Smooth muscle cell (in vitro differentiated cells): ENCODE measurements around the gene ATP13A2. TPM values are rescaled to one million over a fixed set of nuclear protein-coding genes. Genes with fewer than 3 reads are reported as not detected.

Experiments used
- DNase-seq: peaks from one replicate; lab custom pipeline; 2025; ENCODE audit not compliant: unreplicated experiment; lab: John Stamatoyannopoulos, UW
- H2AFZ ChIP-seq: fragments of 200-600 bp; sonication (generic); 2 replicates; pipeline ENCODE4 v1.6.0; 2016; ENCODE audit warnings: antibody characterized with exemption, low read depth, mild to moderate bottlenecking
- H3F3A ChIP-seq: fragments of 200-600 bp; sonication (generic); 2 replicates; pipeline ENCODE4 v1.6.0; 2017; ENCODE audit warnings: antibody characterized with exemption, low read depth
- H3K27ac ChIP-seq: fragments of 200-600 bp; sonication (generic); 2 replicates; pipeline ENCODE4 v1.5.1; 2016; ENCODE audit warnings: low read depth, mild to moderate bottlenecking
- H3K27me3 ChIP-seq: fragments of 200-600 bp; sonication (generic); 2 replicates; pipeline ENCODE4 v1.6.1; 2016; ENCODE audit warnings: low read depth, mild to moderate bottlenecking
- H3K36me3 ChIP-seq: fragments of 200-600 bp; sonication (generic); 2 replicates; pipeline ENCODE4 v1.5.1; 2016; ENCODE audit warnings: low read depth
- H3K4me1 ChIP-seq: fragments of 200-600 bp; sonication (generic); 2 replicates; pipeline ENCODE4 v1.5.1; 2016; ENCODE audit warnings: low read depth
- H3K4me2 ChIP-seq: fragments of 200-600 bp; sonication (generic); 2 replicates; pipeline ENCODE4 v1.6.0; 2016; ENCODE audit warnings: mild to moderate bottlenecking
- H3K4me3 ChIP-seq: fragments of 200-600 bp; sonication (generic); 2 replicates; pipeline ENCODE4 v1.5.1; 2016; ENCODE audit warnings: mild to moderate bottlenecking
- H3K79me2 ChIP-seq: fragments of 200-600 bp; sonication (generic); 2 replicates; pipeline ENCODE4 v1.6.0; 2016; ENCODE audit warnings: low read depth, mild to moderate bottlenecking
- H3K9ac ChIP-seq: fragments of 200-600 bp; sonication (generic); 2 replicates; pipeline ENCODE4 v1.6.0; 2016; ENCODE audit warnings: low read depth
- H3K9me3 ChIP-seq: fragments of 200-600 bp; sonication (generic); replicated peaks from 2 replicates; pipeline ENCODE4 v1.5.1; 2016; ENCODE audit warnings: low read depth
- H4K20me1 ChIP-seq: fragments of 200-600 bp; sonication (generic); 2 replicates; pipeline ENCODE4 v1.6.0; 2016; ENCODE audit warnings: low read depth
- WGBS: methylation state at CpG from one replicate; pipeline ENCODE4 v1.1.7; 2016; ENCODE audit warnings: low lambda C conversion rate; 5-methylcytosine and 5-hydroxymethylcytosine counted together
- polyA plus RNA-seq: library from polyadenylated mRNA; unstranded; fragments of >200 nt; fragmentation: Nextera tagmentation; extraction: Ambion mirVana; gene quantifications from 2 replicates; pipeline ENCODE4 v1.2.1, GENCODE V29; 2016
- total RNA-seq: library from RNA; depleted of rRNA; stranded (reverse); fragments of >200 nt; gene quantifications from 2 replicates; pipeline ENCODE4 v1.2.3, GENCODE V29; 2014
- TF ChIP-seq, protein P1 (sequence below): fragments of 200-600 bp; sonication (generic); IDR thresholded peaks from 2 replicates; pipeline ENCODE4 v1.5.1; 2017; ENCODE audit warnings: borderline replicate concordance, mild to moderate bottlenecking, antibody characterized with exemption; ENCODE audit not compliant: insufficient read depth, poor library complexity, severe bottlenecking

The ATP13A2 gene, protein sequence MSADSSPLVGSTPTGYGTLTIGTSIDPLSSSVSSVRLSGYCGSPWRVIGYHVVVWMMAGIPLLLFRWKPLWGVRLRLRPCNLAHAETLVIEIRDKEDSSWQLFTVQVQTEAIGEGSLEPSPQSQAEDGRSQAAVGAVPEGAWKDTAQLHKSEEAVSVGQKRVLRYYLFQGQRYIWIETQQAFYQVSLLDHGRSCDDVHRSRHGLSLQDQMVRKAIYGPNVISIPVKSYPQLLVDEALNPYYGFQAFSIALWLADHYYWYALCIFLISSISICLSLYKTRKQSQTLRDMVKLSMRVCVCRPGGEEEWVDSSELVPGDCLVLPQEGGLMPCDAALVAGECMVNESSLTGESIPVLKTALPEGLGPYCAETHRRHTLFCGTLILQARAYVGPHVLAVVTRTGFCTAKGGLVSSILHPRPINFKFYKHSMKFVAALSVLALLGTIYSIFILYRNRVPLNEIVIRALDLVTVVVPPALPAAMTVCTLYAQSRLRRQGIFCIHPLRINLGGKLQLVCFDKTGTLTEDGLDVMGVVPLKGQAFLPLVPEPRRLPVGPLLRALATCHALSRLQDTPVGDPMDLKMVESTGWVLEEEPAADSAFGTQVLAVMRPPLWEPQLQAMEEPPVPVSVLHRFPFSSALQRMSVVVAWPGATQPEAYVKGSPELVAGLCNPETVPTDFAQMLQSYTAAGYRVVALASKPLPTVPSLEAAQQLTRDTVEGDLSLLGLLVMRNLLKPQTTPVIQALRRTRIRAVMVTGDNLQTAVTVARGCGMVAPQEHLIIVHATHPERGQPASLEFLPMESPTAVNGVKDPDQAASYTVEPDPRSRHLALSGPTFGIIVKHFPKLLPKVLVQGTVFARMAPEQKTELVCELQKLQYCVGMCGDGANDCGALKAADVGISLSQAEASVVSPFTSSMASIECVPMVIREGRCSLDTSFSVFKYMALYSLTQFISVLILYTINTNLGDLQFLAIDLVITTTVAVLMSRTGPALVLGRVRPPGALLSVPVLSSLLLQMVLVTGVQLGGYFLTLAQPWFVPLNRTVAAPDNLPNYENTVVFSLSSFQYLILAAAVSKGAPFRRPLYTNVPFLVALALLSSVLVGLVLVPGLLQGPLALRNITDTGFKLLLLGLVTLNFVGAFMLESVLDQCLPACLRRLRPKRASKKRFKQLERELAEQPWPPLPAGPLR
- 16.0 and 27.7 TPM in 2 replicates for total RNA-seq
- polyA plus RNA-seq: 42.3 and 64.3 TPM in 2 replicates

DNA sequence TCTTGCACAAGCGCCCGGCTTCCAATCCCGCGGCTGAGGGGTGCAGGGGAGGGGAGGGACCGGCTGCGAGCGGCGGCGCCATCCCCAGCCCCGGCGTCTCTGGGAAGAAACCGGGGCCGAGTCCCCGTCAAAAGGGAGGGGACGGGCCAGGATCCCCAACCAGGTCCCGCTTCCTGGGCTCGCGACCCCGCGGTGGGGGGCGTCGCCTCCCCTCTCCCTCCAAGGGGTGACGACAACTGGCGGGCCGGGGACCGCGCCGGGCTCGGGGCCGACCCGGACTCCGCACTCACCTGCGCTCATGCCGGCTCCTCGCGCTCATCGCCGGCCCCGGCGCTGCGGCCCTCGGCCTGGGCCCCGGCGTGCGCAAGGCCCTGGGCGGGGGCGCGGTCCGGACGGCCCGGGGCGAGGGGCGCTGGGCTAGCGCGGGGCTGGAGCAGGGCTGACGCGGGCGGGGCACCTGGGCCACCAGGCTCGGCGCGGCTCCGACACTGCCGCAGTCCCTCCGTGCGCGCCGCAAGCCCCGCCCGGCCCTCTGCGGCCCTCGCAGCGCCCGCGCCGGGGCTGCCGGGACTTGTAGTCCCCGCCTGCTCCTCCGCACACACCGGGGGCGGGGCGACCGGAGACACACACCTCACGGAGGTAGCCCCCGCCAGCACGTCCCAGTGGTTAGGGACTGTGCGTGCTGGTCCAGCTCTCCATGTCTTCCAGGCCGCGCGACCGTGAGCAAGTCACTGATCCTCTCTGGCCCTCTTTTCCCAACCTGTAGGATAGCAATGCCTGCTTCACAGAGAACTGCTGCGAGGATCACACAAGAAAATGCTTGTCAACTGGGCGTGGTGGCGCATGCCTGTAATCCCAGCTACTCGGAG is at the start of gene ATP13A2:
ATP13A2 (minus strand) TSS at position 490 of the 869 bp plus-strand sequence; CDS start at position 300, 190 bp downstream.
- Histone ChIP-seq H4K20me1 (peaks cover 39% of the 10 kb centered on the region), H3K9ac (no peak within 1 kb of the TSS), H3K4me3 (peak within 1 kb of the TSS; percentile 62), H3K27ac (no peak within 1 kb of the TSS), H3K4me1 (peaks cover 3% of the 10 kb centered on the region), H3K79me2 (no peaks in the 10 kb centered on the region), H3K36me3 (no peaks in the 10 kb centered on the region), H3K4me2 (peak within 1 kb of the TSS; percentile 98), H3K9me3 (no peaks in the 10 kb centered on the region), H2AFZ (peak within 1 kb of the TSS; percentile 68), H3F3A (peaks cover 7% of the 10 kb centered on the region), H3K27me3 (no peaks in the 10 kb centered on the region)
- 4% methylated on average over 65 of the region's 94 CpGs for WGBS
- TF ChIP-seq, protein P1, sequence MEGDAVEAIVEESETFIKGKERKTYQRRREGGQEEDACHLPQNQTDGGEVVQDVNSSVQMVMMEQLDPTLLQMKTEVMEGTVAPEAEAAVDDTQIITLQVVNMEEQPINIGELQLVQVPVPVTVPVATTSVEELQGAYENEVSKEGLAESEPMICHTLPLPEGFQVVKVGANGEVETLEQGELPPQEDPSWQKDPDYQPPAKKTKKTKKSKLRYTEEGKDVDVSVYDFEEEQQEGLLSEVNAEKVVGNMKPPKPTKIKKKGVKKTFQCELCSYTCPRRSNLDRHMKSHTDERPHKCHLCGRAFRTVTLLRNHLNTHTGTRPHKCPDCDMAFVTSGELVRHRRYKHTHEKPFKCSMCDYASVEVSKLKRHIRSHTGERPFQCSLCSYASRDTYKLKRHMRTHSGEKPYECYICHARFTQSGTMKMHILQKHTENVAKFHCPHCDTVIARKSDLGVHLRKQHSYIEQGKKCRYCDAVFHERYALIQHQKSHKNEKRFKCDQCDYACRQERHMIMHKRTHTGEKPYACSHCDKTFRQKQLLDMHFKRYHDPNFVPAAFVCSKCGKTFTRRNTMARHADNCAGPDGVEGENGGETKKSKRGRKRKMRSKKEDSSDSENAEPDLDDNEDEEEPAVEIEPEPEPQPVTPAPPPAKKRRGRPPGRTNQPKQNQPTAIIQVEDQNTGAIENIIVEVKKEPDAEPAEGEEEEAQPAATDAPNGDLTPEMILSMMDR: no peak
- DNase-seq: peak; percentile 22

DNA sequence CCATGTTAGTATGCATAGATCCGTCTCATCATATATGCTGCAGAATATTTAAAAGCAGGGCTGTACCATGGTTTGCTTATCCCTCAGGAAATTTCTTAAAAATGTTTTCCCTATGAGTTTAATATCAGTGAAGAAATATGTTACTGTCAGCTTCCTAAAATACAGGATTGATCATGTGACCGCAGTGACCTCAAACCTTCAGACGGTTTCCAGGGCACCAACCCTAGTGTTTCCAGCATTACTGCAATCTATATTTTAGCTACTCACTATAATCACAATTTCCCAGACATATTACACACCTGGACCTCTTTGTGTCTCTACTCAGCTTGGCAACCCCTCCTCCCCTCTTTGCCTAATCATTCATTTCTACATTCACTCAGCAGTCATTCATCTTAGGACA is 49.8 kb upstream of the ATP13A2 start:
- H3F3A ChIP-seq: no peaks in the 10 kb centered on the region
- no peaks in the 10 kb centered on the region for H3K79me2 ChIP-seq
- TF ChIP-seq, protein P1: no peak
- no peaks in the 10 kb centered on the region for H3K36me3 ChIP-seq
- H3K4me1 ChIP-seq: peaks cover 5% of the 10 kb centered on the region
- no peaks in the 10 kb centered on the region for H4K20me1 ChIP-seq
- no peak overlapping the region for H2AFZ ChIP-seq
- no peak for DNase-seq
- no peak overlapping the region for H3K9ac ChIP-seq
- WGBS: 93% methylated on average over 3 of the region's 3 CpGs
- H3K27ac ChIP-seq: no peak overlapping the region
- H3K27me3 ChIP-seq: no peaks in the 10 kb centered on the region
- no peak overlapping the region for H3K4me3 ChIP-seq
- no peak overlapping the region for H3K4me2 ChIP-seq
- no peaks in the 10 kb centered on the region for H3K9me3 ChIP-seq

DNA sequence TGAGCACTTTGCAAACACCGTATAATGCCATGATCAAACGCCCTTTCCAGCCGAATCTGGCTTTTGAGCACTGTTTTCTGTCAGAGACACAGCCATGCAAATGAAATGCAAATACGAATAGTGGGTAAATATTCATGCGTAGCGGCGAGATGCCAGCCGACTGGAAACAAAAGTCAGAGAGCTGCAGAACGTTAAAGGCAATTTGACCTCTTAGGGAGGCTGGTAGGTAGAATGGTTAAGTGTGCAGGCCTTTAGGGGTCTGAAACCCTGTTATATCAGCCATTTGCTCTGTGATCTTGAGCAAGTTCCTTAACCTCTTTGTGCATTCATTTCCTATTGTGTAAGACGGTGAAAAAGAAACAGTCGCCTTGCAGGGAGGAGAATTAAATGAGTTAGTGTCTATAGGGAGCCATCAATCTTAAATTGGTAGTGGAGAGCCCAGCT is 48.6 kb upstream of the ATP13A2 start:
- no peaks in the 10 kb centered on the region for H3K36me3 ChIP-seq
- peak overlapping the region; percentile 11 for H2AFZ ChIP-seq
- no peaks in the 10 kb centered on the region for H3K9me3 ChIP-seq
- H3K9ac ChIP-seq: no peak overlapping the region
- H3K27ac ChIP-seq: no peak overlapping the region
- peaks cover 5% of the 10 kb centered on the region for H3K4me1 ChIP-seq
- TF ChIP-seq, protein P1: no peak
- H3K79me2 ChIP-seq: no peaks in the 10 kb centered on the region
- no peak overlapping the region for H3K4me2 ChIP-seq
- 51% methylated on average over 11 of the region's 11 CpGs for WGBS
- no peak for DNase-seq
- no peak overlapping the region for H3K4me3 ChIP-seq
- H4K20me1 ChIP-seq: no peaks in the 10 kb centered on the region
- H3F3A ChIP-seq: no peaks in the 10 kb centered on the region
- no peaks in the 10 kb centered on the region for H3K27me3 ChIP-seq
